Thoracic aorta (tissue), 2 donors: ENCODE measurements around the gene MLPH. TPM values are rescaled to one million over a fixed set of nuclear protein-coding genes. Genes with fewer than 3 reads are reported as not detected.

Source experiments
- ATAC-seq: fragments of 150-250 bp; one replicate; pipeline ENCODE4 v1.8.0; 2017; ENCODE audit warnings: low read depth; ENCODE audit not compliant: insufficient number of reproducible peaks, low FRiP score
- DNase-seq: peaks from one replicate; pipeline ENCODE4 v3.0.0-alpha.2; 2020; ENCODE audit warnings: low spot score
- H3K27ac ChIP-seq, 2 donors: fragments of 200-600 bp; sonication (generic); 1 replicate in 1 of 2; 2 replicates in 1 of 2; pipeline ENCODE4 v1.5.1; 2016; ENCODE audit warnings: mild to moderate bottlenecking in 2 of 2, moderate library complexity in 2 of 2
- H3K27me3 ChIP-seq: fragments of 200-600 bp; sonication (generic); replicated peaks from 2 replicates; pipeline ENCODE4 v1.6.0; 2016; ENCODE audit warnings: mild to moderate bottlenecking; ENCODE audit not compliant: insufficient read depth
- H3K36me3 ChIP-seq: fragments of 200-600 bp; sonication (generic); one replicate; pipeline ENCODE4 v1.5.1; 2016
- H3K4me1 ChIP-seq, 2 donors: fragments of 200-600 bp; sonication (generic); 1 replicate in 1 of 2; 2 replicates in 1 of 2; pipeline versions ENCODE4 v1.5.1 to v1.6.0; 2016; ENCODE audit warnings: low read depth in 2 of 2, mild to moderate bottlenecking in 1 of 2; ENCODE audit not compliant: control insufficient read depth in 1 of 2
- H3K4me3 ChIP-seq: fragments of 200-600 bp; sonication (generic); 2 replicates; pipeline ENCODE4 v1.5.1; 2016; ENCODE audit warnings: mild to moderate bottlenecking
- H3K9me3 ChIP-seq: fragments of 200-600 bp; sonication (generic); 2 replicates; pipeline ENCODE4 v1.5.1; 2016
- CTCF ChIP-seq: fragments of 200-600 bp; sonication (generic); IDR thresholded peaks from one replicate; pipeline ENCODE4 v1.5.1; 2019; ENCODE audit warnings: antibody characterized with exemption
- total RNA-seq, 2 donors: library from RNA; depleted of rRNA; stranded (reverse); fragments of >200 nt; gene quantifications; one replicate each; pipeline versions ENCODE4 v1.1.0 to v1.2.3, GENCODE V29; 2016

The MLPH gene
- 1 to 10 TPM; 2.0 to 7.4 TPM for total RNA-seq

DNA sequence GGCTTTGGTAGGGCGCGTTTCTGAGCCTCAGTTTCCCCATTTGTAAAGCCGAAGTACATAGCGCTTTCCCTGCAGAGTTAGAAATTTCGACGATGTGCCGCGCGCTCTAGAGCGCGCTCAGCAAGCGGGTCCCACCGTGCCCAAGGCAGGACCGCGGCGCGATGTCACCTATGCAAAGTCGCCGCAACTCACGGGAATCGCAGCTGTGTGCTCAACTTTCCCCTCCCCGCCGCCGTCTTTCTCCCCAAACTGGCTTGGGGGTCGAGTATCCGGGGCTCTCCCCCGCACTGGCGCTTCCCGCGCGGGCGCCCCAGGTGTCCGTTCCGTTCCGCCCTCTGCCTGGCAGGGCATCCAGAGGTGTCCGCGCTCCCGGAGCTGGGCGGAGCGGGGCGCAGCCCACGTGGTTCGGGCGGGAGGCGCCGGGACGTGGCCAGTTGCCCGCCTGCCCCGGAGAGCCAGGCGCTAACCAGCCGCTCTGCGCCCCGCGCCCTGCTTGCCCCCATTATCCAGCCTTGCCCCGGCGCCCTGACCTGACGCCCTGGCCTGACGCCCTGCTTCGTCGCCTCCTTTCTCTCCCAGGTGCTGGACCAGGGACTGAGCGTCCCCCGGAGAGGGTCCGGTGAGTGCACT lies at the start of gene MLPH:
TSS of gene MLPH (plus strand) at position 433 of the 630 bp plus-strand sequence. CDS start 6,176 bp downstream, outside the sequence.
- ATAC-seq (no peak), DNase-seq (no peak)
- Histone ChIP-seq H3K9me3 (peaks cover 10% of the 10 kb centered on the region), H3K27ac (no peak within 1 kb of the TSS), H3K27me3 (peaks cover 12% of the 10 kb centered on the region), H3K36me3 (no peaks in the 10 kb centered on the region), H3K4me1 (peaks cover 12 to 19% of the 10 kb centered on the region in 2 donors), H3K4me3 (peak within 1 kb of the TSS; percentile 72)
- TF ChIP-seq CTCF, result no peak

GRCh38 chr2:237437566-237437965 lies 49.5 kb upstream of the MLPH start:
- DNase-seq (no peak), ATAC-seq (no peak)
- Histone ChIP-seq H3K27ac (peak overlapping the region; percentile 24 to 87), H3K9me3 (no peaks in the 10 kb centered on the region), H3K27me3 (no peaks in the 10 kb centered on the region), H3K36me3 (no peaks in the 10 kb centered on the region), H3K4me1 (peaks cover 24 to 51% of the 10 kb centered on the region in 2 donors), H3K4me3 (no peak overlapping the region)
- no peak for TF ChIP-seq CTCF

- Histone ChIP-seq H3K9me3 (no peaks in the 10 kb centered on the region), H3K36me3 (no peaks in the 10 kb centered on the region), H3K4me3 (no peak overlapping the region), H3K4me1 (peaks cover 24 to 50% of the 10 kb centered on the region in 2 donors), H3K27ac (peak overlapping the region; percentile 24 to 87), H3K27me3 (no peaks in the 10 kb centered on the region)
- no peak for ATAC-seq
- no peak for TF ChIP-seq CTCF
- no peak for DNase-seq
These were observed 48.7 kb upstream of the MLPH start for GRCh38 chr2:237438080-237438940.

- Histone ChIP-seq H3K4me1 (peaks cover 15 to 24% of the 10 kb centered on the region in 2 donors), H3K27me3 (no peaks in the 10 kb centered on the region), H3K9me3 (no peaks in the 10 kb centered on the region), H3K36me3 (no peaks in the 10 kb centered on the region), H3K27ac (no peak overlapping the region), H3K4me3 (no peak overlapping the region)
- no peak for ATAC-seq
- TF ChIP-seq CTCF, result no peak
- no peak for DNase-seq
These were observed 46.2 kb upstream of the MLPH start for GRCh38 chr2:237440819-237441281.

DNA sequence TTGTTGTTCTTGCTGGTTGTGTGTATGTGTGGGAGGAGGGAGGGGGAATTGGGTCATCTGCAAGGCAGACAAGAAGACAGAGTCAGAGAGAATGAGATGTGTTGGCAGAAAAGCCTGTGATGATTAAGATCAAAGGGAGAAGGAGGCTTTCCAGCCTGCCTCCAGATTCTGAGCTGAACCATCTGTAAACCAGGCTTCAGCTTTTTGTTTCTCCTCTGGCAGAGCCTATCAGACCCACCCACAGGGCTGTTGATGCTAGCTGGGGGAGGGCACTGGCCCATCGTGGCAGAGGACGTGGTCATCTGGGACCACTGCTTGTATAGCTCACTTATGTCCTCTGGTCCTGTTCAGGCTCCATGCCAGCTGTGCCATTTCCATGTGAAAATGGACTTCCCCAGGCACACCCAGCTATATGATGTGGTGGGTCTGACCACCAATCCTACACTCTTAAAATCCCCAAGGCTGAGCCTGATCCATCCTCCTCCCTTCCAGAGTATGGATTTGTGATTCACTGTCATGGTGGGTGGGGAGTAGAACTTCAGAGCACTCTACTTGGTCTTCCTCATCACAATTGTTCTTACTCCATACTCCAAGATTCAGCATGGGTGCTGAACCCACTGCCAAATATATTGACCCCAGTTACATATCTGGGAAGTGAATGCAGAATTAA lies 45.3 kb upstream of the MLPH start:
- Histone ChIP-seq H3K27me3 (no peaks in the 10 kb centered on the region), H3K4me3 (no peak overlapping the region), H3K9me3 (no peaks in the 10 kb centered on the region), H3K36me3 (no peaks in the 10 kb centered on the region), H3K27ac (no peak overlapping the region), H3K4me1 (peaks cover 9 to 15% of the 10 kb centered on the region in 2 donors)
- no peak for DNase-seq
- no peak for ATAC-seq
- no peak for TF ChIP-seq CTCF
